Nephron (organoid): ENCODE data around the gene CNIH2.

ENCODE experiments used
- H3K27ac Mint-ChIP-seq, 3 experiments: 2 replicates each; pipeline ENCODE4 v1.8.0; 2020; ENCODE audit warnings: mixed read lengths in 3 of 3, mild to moderate bottlenecking in 2 of 3, moderate library complexity in 1 of 3
- H3K27me3 Mint-ChIP-seq: 2 replicates; pipeline ENCODE4 v1.8.0; 2021; ENCODE audit warnings: low read depth, mild to moderate bottlenecking, moderate library complexity, mixed read lengths
- H3K36me3 Mint-ChIP-seq: 2 replicates; pipeline ENCODE4 v1.8.0; 2020; ENCODE audit warnings: low read depth, mixed read lengths
- H3K4me1 Mint-ChIP-seq: 2 replicates; pipeline ENCODE4 v1.8.0; 2020; ENCODE audit warnings: mixed read lengths
- H3K4me3 Mint-ChIP-seq, 3 experiments: 2 replicates each; pipeline ENCODE4 v1.8.0; 2020; ENCODE audit warnings: mild to moderate bottlenecking in 3 of 3, mixed read lengths in 3 of 3, moderate library complexity in 2 of 3
- H3K9me3 Mint-ChIP-seq: 2 replicates; pipeline ENCODE4 v1.8.0; 2020; ENCODE audit warnings: mixed read lengths
- CTCF ChIP-seq, 3 experiments: fragments of 200-600 bp; sonication (generic); IDR thresholded peaks; one replicate each; pipeline ENCODE4 v1.5.0; 2021; ENCODE audit warnings: antibody characterized with exemption in 3 of 3; ENCODE audit not compliant: unreplicated experiment in 3 of 3

CNIH2 gene

GRCh38 chr11:66291303-66291705, 13.3 kb downstream of the CNIH2 start:
- Mint-ChIP-seq H3K27me3 (peaks cover 55% of the 10 kb centered on the region), H3K4me3 (peak overlapping the region; percentile 86 to 92 (median 89)), H3K36me3 (no peaks in the 10 kb centered on the region), H3K4me1 (peaks cover 20% of the 10 kb centered on the region), H3K27ac (no peak overlapping the region), H3K9me3 (no peaks in the 10 kb centered on the region)
- no peak for TF ChIP-seq CTCF (IDR thresholded peaks at IDR 0.05; ENCODE audit: unreplicated experiment in 3 of 3)

GRCh38 chr11:66291706-66292542, 13.9 kb downstream of the CNIH2 start, which contains the start of gene TMEM151A:
Gene TMEM151A, plus strand, starts transcription at chr11:66291894. Its CDS starts 120 bp downstream, at chr11:66292014.
- Mint-ChIP-seq H3K36me3 (no peaks in the 10 kb centered on the region), H3K4me1 (peaks cover 16% of the 10 kb centered on the region), H3K9me3 (no peaks in the 10 kb centered on the region), H3K4me3 (peak within 1 kb of the TSS; percentile 86 to 92 (median 89)), H3K27me3 (peaks cover 61% of the 10 kb centered on the region), H3K27ac (peak within 1 kb of the TSS in 2 of 3 experiments; percentile 8 to 18)
- TF ChIP-seq CTCF (IDR thresholded peaks at IDR 0.05; ENCODE audit: unreplicated experiment in 3 of 3), result no peak

GRCh38 chr11:66292543-66293332, 14.8 kb downstream of the CNIH2 start:
- Mint-ChIP-seq H3K27ac (no peak overlapping the region), H3K4me3 (peak overlapping the region; percentile 30 to 64 (median 51)), H3K4me1 (peaks cover 16% of the 10 kb centered on the region), H3K27me3 (peaks cover 69% of the 10 kb centered on the region), H3K9me3 (no peaks in the 10 kb centered on the region), H3K36me3 (no peaks in the 10 kb centered on the region)
- TF ChIP-seq CTCF (IDR thresholded peaks at IDR 0.05; ENCODE audit: unreplicated experiment in 3 of 3), result no peak

GRCh38 chr11:66293352-66293751, 15.4 kb downstream of the CNIH2 start:
- H3K4me3 Mint-ChIP-seq, result peak overlapping the region; percentile 27 to 56 (median 48)
- H3K27ac Mint-ChIP-seq, result no peak overlapping the region
- no peaks in the 10 kb centered on the region for H3K36me3 Mint-ChIP-seq
- H3K9me3 Mint-ChIP-seq, result no peaks in the 10 kb centered on the region
- no peak for TF ChIP-seq CTCF (IDR thresholded peaks at IDR 0.05; ENCODE audit: unreplicated experiment in 3 of 3)
- peaks cover 74% of the 10 kb centered on the region for H3K27me3 Mint-ChIP-seq
- H3K4me1 Mint-ChIP-seq, result peaks cover 16% of the 10 kb centered on the region

- TF ChIP-seq CTCF (IDR thresholded peaks at IDR 0.05; ENCODE audit: unreplicated experiment in 3 of 3), result no peak
- H3K27ac Mint-ChIP-seq, result no peak overlapping the region
- H3K27me3 Mint-ChIP-seq, result peaks cover 75% of the 10 kb centered on the region
- H3K36me3 Mint-ChIP-seq, result no peaks in the 10 kb centered on the region
- H3K4me3 Mint-ChIP-seq, result peak overlapping the region in 1 of 3 experiments; percentile 48
- no peaks in the 10 kb centered on the region for H3K9me3 Mint-ChIP-seq
- peaks cover 15% of the 10 kb centered on the region for H3K4me1 Mint-ChIP-seq
Measured at GRCh38 chr11:66293777-66294625, 16.0 kb downstream of the CNIH2 start.
